Smooth muscle cell (in vitro differentiated cells): ENCODE results near the gene VPS26A. TPM values are rescaled to one million over a fixed set of nuclear protein-coding genes. Genes with fewer than 3 reads are reported as not detected.

Experiments used
- DNase-seq: peaks from one replicate; lab custom pipeline; 2025; ENCODE audit not compliant: unreplicated experiment; lab: John Stamatoyannopoulos, UW
- H2AFZ ChIP-seq: fragments of 200-600 bp; sonication (generic); 2 replicates; pipeline ENCODE4 v1.6.0; 2016; ENCODE audit warnings: antibody characterized with exemption, low read depth, mild to moderate bottlenecking
- H3F3A ChIP-seq: fragments of 200-600 bp; sonication (generic); 2 replicates; pipeline ENCODE4 v1.6.0; 2017; ENCODE audit warnings: antibody characterized with exemption, low read depth
- H3K27ac ChIP-seq: fragments of 200-600 bp; sonication (generic); 2 replicates; pipeline ENCODE4 v1.5.1; 2016; ENCODE audit warnings: low read depth, mild to moderate bottlenecking
- H3K27me3 ChIP-seq: fragments of 200-600 bp; sonication (generic); 2 replicates; pipeline ENCODE4 v1.6.1; 2016; ENCODE audit warnings: low read depth, mild to moderate bottlenecking
- H3K36me3 ChIP-seq: fragments of 200-600 bp; sonication (generic); 2 replicates; pipeline ENCODE4 v1.5.1; 2016; ENCODE audit warnings: low read depth
- H3K4me1 ChIP-seq: fragments of 200-600 bp; sonication (generic); 2 replicates; pipeline ENCODE4 v1.5.1; 2016; ENCODE audit warnings: low read depth
- H3K4me2 ChIP-seq: fragments of 200-600 bp; sonication (generic); 2 replicates; pipeline ENCODE4 v1.6.0; 2016; ENCODE audit warnings: mild to moderate bottlenecking
- H3K4me3 ChIP-seq: fragments of 200-600 bp; sonication (generic); 2 replicates; pipeline ENCODE4 v1.5.1; 2016; ENCODE audit warnings: mild to moderate bottlenecking
- H3K79me2 ChIP-seq: fragments of 200-600 bp; sonication (generic); 2 replicates; pipeline ENCODE4 v1.6.0; 2016; ENCODE audit warnings: low read depth, mild to moderate bottlenecking
- H3K9ac ChIP-seq: fragments of 200-600 bp; sonication (generic); 2 replicates; pipeline ENCODE4 v1.6.0; 2016; ENCODE audit warnings: low read depth
- H3K9me3 ChIP-seq: fragments of 200-600 bp; sonication (generic); replicated peaks from 2 replicates; pipeline ENCODE4 v1.5.1; 2016; ENCODE audit warnings: low read depth
- H4K20me1 ChIP-seq: fragments of 200-600 bp; sonication (generic); 2 replicates; pipeline ENCODE4 v1.6.0; 2016; ENCODE audit warnings: low read depth
- CTCF ChIP-seq: fragments of 200-600 bp; sonication (generic); IDR thresholded peaks from 2 replicates; pipeline ENCODE4 v1.5.1; 2017; ENCODE audit warnings: borderline replicate concordance, mild to moderate bottlenecking, antibody characterized with exemption; ENCODE audit not compliant: insufficient read depth, poor library complexity, severe bottlenecking
- WGBS: methylation state at CpG from one replicate; pipeline ENCODE4 v1.1.7; 2016; ENCODE audit warnings: low lambda C conversion rate; 5-methylcytosine and 5-hydroxymethylcytosine counted together
- polyA plus RNA-seq: library from polyadenylated mRNA; unstranded; fragments of >200 nt; fragmentation: Nextera tagmentation; extraction: Ambion mirVana; gene quantifications from 2 replicates; pipeline ENCODE4 v1.2.1, GENCODE V29; 2016
- total RNA-seq: library from RNA; depleted of rRNA; stranded (reverse); fragments of >200 nt; gene quantifications from 2 replicates; pipeline ENCODE4 v1.2.3, GENCODE V29; 2014

The VPS26A gene
- total and polyA plus RNA-seq, 2 experiments from 2014 or later, result 28.3 to 36.8 TPM

- H3F3A ChIP-seq, result no peaks in the 10 kb centered on the region
- H3K4me3 ChIP-seq, result no peak overlapping the region
- no peaks in the 10 kb centered on the region for H3K27me3 ChIP-seq
- no peaks in the 10 kb centered on the region for H3K9me3 ChIP-seq
- TF ChIP-seq CTCF, result no peak
- H3K4me1 ChIP-seq, result no peaks in the 10 kb centered on the region
- no peak overlapping the region for H3K9ac ChIP-seq
- DNase-seq, result no peak
- H3K4me2 ChIP-seq, result no peak overlapping the region
- no peaks in the 10 kb centered on the region for H3K36me3 ChIP-seq
- H4K20me1 ChIP-seq, result no peaks in the 10 kb centered on the region
- no peaks in the 10 kb centered on the region for H3K79me2 ChIP-seq
- no peak overlapping the region for H2AFZ ChIP-seq
- H3K27ac ChIP-seq, result no peak overlapping the region
- 82% methylated on average over 2 of the region's 2 CpGs for WGBS
These were observed 45.7 kb upstream of the VPS26A start for GRCh38 chr10:69078311-69078710.

GRCh38 chr10:69080226-69080625, 43.8 kb upstream of the VPS26A start:
- H2AFZ ChIP-seq, result no peak overlapping the region

GRCh38 chr10:69086001-69086509, 37.9 kb upstream of the VPS26A start:
- 72% methylated on average over 9 of the region's 9 CpGs for WGBS
- Histone ChIP-seq H3K36me3 (no peaks in the 10 kb centered on the region), H3K4me2 (no peak overlapping the region), H3K9me3 (no peaks in the 10 kb centered on the region), H3K27ac (no peak overlapping the region), H2AFZ (no peak overlapping the region), H4K20me1 (no peaks in the 10 kb centered on the region), H3K9ac (no peak overlapping the region), H3K4me3 (no peak overlapping the region), H3K27me3 (no peaks in the 10 kb centered on the region), H3F3A (no peaks in the 10 kb centered on the region), H3K4me1 (no peaks in the 10 kb centered on the region), H3K79me2 (no peaks in the 10 kb centered on the region)
- TF ChIP-seq CTCF, result no peak
- no peak for DNase-seq

More at GRCh38 chr10:69080226-69080625, 43.8 kb upstream of the VPS26A start:
- Histone ChIP-seq H3K4me3 (no peak overlapping the region), H4K20me1 (no peaks in the 10 kb centered on the region), H3K79me2 (no peaks in the 10 kb centered on the region), H3K27me3 (no peaks in the 10 kb centered on the region), H3F3A (no peaks in the 10 kb centered on the region), H3K36me3 (no peaks in the 10 kb centered on the region), H3K27ac (no peak overlapping the region), H3K9me3 (no peaks in the 10 kb centered on the region), H3K4me2 (no peak overlapping the region), H3K4me1 (no peaks in the 10 kb centered on the region), H3K9ac (no peak overlapping the region)
- no peak for TF ChIP-seq CTCF
- DNase-seq, result no peak
- 83% methylated on average over 4 of the region's 4 CpGs for WGBS
